ENCODE measurements around the gene TCP10L. TPM values are rescaled to one million over a fixed set of nuclear protein-coding genes. Genes with fewer than 3 reads are reported as not detected.

Gene TCP10L
- total and polyA plus RNA-seq, 2 of the 8 experiments (the other 6 are each of a cell fraction or from before 2014, with no cell fraction given), result 0.45 to 0.99 TPM

DNA sequence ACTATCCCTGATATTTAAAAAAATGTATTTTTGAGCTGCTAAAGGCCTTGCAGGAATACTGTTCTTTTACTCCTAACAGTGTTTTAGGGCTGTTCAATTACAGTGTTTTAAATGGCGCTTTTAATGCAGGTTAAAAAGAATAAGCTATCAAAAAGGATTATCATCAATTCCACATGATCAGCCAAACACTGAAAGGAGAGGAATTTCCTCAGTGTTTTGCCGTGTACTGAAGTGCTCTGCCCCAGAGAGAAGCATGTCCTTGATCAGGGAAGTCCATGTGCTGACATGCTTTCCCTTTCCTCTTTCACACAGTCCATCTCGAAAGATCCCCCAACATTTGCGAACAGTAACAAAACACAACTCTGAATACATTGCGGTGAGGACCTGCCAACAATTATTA is 23.5 kb upstream of the TCP10L start:
- Histone ChIP-seq H3K36me3 (ENCODE audit: control insufficient read depth in 2 of 4, insufficient read depth in 4 of 4, low read length in 3 of 4) (peaks cover 2 to 50% (median 12%) of the 10 kb centered on the region in 4 experiments; a peak in 7 of 8 replicates), H4K8ac (ENCODE audit: extremely low read depth, insufficient read depth, low read length) (no peak overlapping the region), H3K4me3 (ENCODE audit: extremely low read depth in 1 of 4, insufficient read depth in 2 of 4, low read depth in 3 of 4, low read length in 4 of 4) (no peak overlapping the region), H3K27me3 (replicated peaks in 1 of 4; ENCODE audit: control insufficient read depth in 3 of 4, extremely low read depth in 1 of 4, insufficient read depth in 3 of 4, low read length in 3 of 4) (no peaks in the 10 kb centered on the region), H3K9ac (replicated peaks in 1 of 4; ENCODE audit: extremely low read depth in 1 of 4, low read depth in 3 of 4, low read length in 3 of 4) (no peak overlapping the region), H4K91ac (replicated peaks; ENCODE audit: insufficient read length, low read length) (no peak overlapping the region), H3K4ac (replicated peaks; ENCODE audit: insufficient read length, low read depth, low read length) (no peak overlapping the region), H3K79me1 (ENCODE audit: low read depth, low read length) (peaks cover 2% of the 10 kb centered on the region; the same call in 1 of the 2 replicates), H2BK120ac (replicated peaks; ENCODE audit: low read depth, low read length) (no peak overlapping the region), H4K5ac (ENCODE audit: insufficient read length, low read depth, low read length) (no peak overlapping the region), H2AFZ (ENCODE audit: low read length) (no peak overlapping the region), H2BK15ac (ENCODE audit: low read length) (no peak overlapping the region), H3K23me2 (ENCODE audit: low read depth, low read length) (peaks cover 11% of the 10 kb centered on the region), H3K9me3 (ENCODE audit: insufficient read depth in 2 of 2, low read depth in 1 of 2, low read length in 1 of 2) (no peaks in the 10 kb centered on the region), H3K23ac (ENCODE audit: insufficient read length) (no peak overlapping the region), H2AK5ac (ENCODE audit: low read depth, low read length) (no peak overlapping the region), H4K20me1 (replicated peaks in 1 of 2; ENCODE audit: control insufficient read depth in 1 of 2, insufficient read depth in 2 of 2, low read length in 2 of 2) (no peaks in the 10 kb centered on the region), H3K27ac (ENCODE audit: low read depth, low read length) (no peak overlapping the region), H3K18ac (ENCODE audit: extremely low read depth, low read length) (no peak overlapping the region), H2BK5ac (ENCODE audit: low read depth, low read length) (no peak overlapping the region), H2BK12ac (ENCODE audit: low read depth, low read length) (no peak overlapping the region), H2BK20ac (ENCODE audit: low read length) (no peak overlapping the region), H3K4me1 (replicated peaks in 1 of 4; ENCODE audit: control insufficient read depth in 3 of 4, insufficient read depth in 4 of 4, low read length in 3 of 4) (peaks cover 15 to 24% (median 20%) of the 10 kb centered on the region in 4 experiments), H3K56ac (replicated peaks; ENCODE audit: insufficient read length, low read depth, low read length) (no peak overlapping the region), H3K14ac (ENCODE audit: insufficient read length) (no peak overlapping the region), H3K4me2 (ENCODE audit: insufficient read depth in 1 of 2, low read depth in 2 of 2, low read length in 2 of 2) (no peak overlapping the region), H3K79me2 (ENCODE audit: control insufficient read depth in 1 of 2, insufficient read depth in 2 of 2, low read length in 2 of 2) (peaks cover 0 to 27% of the 10 kb centered on the region in 2 experiments; a peak in 2 of 4 replicates)
- DNase-seq (ENCODE audit: low read depth in 1 of 2, low spot score in 2 of 2), result no peak
- 95% methylated on average over 5 of the region's 5 CpGs; no CpG with 5 or more reads in 1 of the 2 experiments for WGBS, 2 experiments (ENCODE audit: extremely low coverage in 1 of 2, insufficient coverage in 1 of 2, insufficient read length in 1 of 2, insufficient replicate concordance in 2 of 2, low coverage in 1 of 2, low lambda C conversion rate in 2 of 2, missing lambda C conversion rate in 1 of 2)
- CTCF ChIA-PET (ENCODE audit: partially characterized antibody), result interaction anchor here (0.6 to 3.3 kb wide), 3 partner anchors 8 to 222 kb away, joined by 4 to 16 read pairs (median 13); no protein-coding TSS in a partner anchor
- POLR2A ChIA-PET (ENCODE audit: partially characterized antibody), result interaction anchor here (1.0 to 1.1 kb wide), 2 partner anchors 10 to 12 kb away, joined by 3 read pairs; no protein-coding TSS in a partner anchor
- FAIRE-seq, result no peak
- TF ChIP-seq BACH1 (IDR thresholded peaks at IDR 0.05; ENCODE audit: low read length) (no peak), KDM4A (IDR thresholded peaks at IDR 0.05; ENCODE audit: low read depth, low read length, severe bottlenecking) (no peak), RFX5 (IDR thresholded peaks at IDR 0.05; ENCODE audit: borderline replicate concordance, low read depth, low read length) (no peak), KDM5A (IDR thresholded peaks at IDR 0.05; ENCODE audit: low read length) (no peak), FOSL1 (IDR thresholded peaks at IDR 0.05; ENCODE audit: insufficient read depth, low read depth, low read length) (no peak), TEAD4 (IDR thresholded peaks at IDR 0.05; ENCODE audit: low read depth, low read length) (no peak), CHD2 (IDR thresholded peaks at IDR 0.05; ENCODE audit: low read length) (no peak), GTF2F1 (IDR thresholded peaks at IDR 0.05; ENCODE audit: borderline replicate concordance, low read depth, low read length) (no peak), TCF12 (IDR thresholded peaks at IDR 0.05; ENCODE audit: low read depth, low read length) (no peak), JUN (IDR thresholded peaks at IDR 0.05; ENCODE audit: low read depth, low read length) (no peak), SP1 (IDR thresholded peaks at IDR 0.05; ENCODE audit: low read depth, low read length) (no peak)
- TF ChIP-seq, protein P1, sequence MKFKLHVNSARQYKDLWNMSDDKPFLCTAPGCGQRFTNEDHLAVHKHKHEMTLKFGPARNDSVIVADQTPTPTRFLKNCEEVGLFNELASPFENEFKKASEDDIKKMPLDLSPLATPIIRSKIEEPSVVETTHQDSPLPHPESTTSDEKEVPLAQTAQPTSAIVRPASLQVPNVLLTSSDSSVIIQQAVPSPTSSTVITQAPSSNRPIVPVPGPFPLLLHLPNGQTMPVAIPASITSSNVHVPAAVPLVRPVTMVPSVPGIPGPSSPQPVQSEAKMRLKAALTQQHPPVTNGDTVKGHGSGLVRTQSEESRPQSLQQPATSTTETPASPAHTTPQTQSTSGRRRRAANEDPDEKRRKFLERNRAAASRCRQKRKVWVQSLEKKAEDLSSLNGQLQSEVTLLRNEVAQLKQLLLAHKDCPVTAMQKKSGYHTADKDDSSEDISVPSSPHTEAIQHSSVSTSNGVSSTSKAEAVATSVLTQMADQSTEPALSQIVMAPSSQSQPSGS (IDR thresholded peaks at IDR 0.05; ENCODE audit: low read length), result no peak
- TF ChIP-seq, protein P2, sequence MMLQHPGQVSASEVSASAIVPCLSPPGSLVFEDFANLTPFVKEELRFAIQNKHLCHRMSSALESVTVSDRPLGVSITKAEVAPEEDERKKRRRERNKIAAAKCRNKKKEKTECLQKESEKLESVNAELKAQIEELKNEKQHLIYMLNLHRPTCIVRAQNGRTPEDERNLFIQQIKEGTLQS (IDR thresholded peaks at IDR 0.05; ENCODE audit: insufficient read depth, low read depth, low read length), result no peak

All from H1 (cell line).